ENCODE measurements around the gene METAP2.

METAP2 gene

DNA sequence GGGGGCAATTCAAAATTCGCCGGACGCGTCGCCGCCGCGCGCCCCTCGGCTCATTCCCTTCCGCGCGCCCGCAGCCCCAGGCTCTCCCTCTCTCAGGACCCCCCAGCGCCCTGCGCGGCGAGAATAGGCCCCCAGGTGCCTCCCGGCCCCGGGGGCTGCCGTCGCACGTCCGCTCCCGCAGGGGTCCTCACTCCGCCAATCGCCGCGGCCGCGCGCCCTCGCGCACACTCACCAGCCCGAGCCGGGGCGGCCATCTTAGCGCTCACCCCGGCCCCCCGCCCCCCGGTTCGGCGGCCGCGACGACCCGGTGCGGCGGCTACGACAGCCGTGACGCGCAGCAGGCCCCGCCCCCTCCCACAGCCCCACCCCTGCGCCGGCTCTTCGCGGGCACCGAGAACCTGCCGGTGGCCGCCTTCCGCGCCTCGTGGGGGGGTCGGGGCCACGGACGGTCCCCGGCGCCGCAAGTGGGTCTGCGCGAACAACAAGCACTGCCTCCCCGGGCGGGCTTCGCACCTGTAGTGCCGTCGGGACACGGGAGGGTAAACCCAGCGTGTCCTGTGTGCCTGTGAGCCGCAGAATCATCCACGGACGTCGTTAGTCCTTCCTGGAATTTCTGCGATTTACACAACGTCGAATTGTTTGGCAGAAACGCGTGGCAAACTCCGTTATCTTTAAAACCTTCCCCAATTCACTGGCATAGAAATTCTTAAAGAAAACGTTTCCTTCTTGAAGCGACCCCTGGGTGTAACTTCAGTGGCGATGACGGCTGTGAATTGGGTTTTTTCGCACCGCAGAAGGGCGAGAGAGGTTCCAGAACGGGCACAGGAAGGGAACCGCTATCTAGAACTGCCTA lies 74.8 kb downstream of the METAP2 start:
- DNase-seq (ENCODE audit: low spot score) (no peak), ATAC-seq (ENCODE audit: low read depth) (peak; percentile 60; the same call in 2 of the 3 replicates)
- Histone ChIP-seq H3K9me3 (ENCODE audit: severe bottlenecking) (peaks cover 8% of the 10 kb centered on the region), H3K4me1 (ENCODE audit: insufficient read depth, poor library complexity, severe bottlenecking) (no peaks in the 10 kb centered on the region), H3K36me3 (ENCODE audit: low read depth) (no peaks in the 10 kb centered on the region), H3K27me3 (ENCODE audit: insufficient read depth, poor library complexity, severe bottlenecking) (peaks cover 12% of the 10 kb centered on the region), H3K27ac (ENCODE audit: poor library complexity, severe bottlenecking) (no peak overlapping the region), H3K4me3 (ENCODE audit: severe bottlenecking) (peak overlapping the region; percentile 34)
- TF ChIP-seq, protein P1, sequence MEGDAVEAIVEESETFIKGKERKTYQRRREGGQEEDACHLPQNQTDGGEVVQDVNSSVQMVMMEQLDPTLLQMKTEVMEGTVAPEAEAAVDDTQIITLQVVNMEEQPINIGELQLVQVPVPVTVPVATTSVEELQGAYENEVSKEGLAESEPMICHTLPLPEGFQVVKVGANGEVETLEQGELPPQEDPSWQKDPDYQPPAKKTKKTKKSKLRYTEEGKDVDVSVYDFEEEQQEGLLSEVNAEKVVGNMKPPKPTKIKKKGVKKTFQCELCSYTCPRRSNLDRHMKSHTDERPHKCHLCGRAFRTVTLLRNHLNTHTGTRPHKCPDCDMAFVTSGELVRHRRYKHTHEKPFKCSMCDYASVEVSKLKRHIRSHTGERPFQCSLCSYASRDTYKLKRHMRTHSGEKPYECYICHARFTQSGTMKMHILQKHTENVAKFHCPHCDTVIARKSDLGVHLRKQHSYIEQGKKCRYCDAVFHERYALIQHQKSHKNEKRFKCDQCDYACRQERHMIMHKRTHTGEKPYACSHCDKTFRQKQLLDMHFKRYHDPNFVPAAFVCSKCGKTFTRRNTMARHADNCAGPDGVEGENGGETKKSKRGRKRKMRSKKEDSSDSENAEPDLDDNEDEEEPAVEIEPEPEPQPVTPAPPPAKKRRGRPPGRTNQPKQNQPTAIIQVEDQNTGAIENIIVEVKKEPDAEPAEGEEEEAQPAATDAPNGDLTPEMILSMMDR (IDR thresholded peaks at IDR 0.05; ENCODE audit: poor library complexity, severe bottlenecking): no peak

GRCh38 chr12:95549392-95550084 lies 75.6 kb downstream of the METAP2 start:
- TF ChIP-seq, protein P1 (IDR thresholded peaks at IDR 0.05; ENCODE audit: poor library complexity, severe bottlenecking): no peak
- DNase-seq (ENCODE audit: low spot score) (no peak), ATAC-seq (ENCODE audit: low read depth) (no peak)
- Histone ChIP-seq H3K27me3 (ENCODE audit: insufficient read depth, poor library complexity, severe bottlenecking) (peaks cover 12% of the 10 kb centered on the region), H3K36me3 (ENCODE audit: low read depth) (no peaks in the 10 kb centered on the region), H3K4me3 (ENCODE audit: severe bottlenecking) (no peak overlapping the region), H3K4me1 (ENCODE audit: insufficient read depth, poor library complexity, severe bottlenecking) (no peaks in the 10 kb centered on the region), H3K27ac (ENCODE audit: poor library complexity, severe bottlenecking) (no peak overlapping the region), H3K9me3 (ENCODE audit: severe bottlenecking) (peaks cover 8% of the 10 kb centered on the region)

GRCh38 chr12:95551305-95551704 lies 77.4 kb downstream of the METAP2 start, which contains the start of gene USP44:
USP44 (minus strand) TSS chr12:95551476; CDS start chr12:95534256, 17,220 bp downstream.
- Histone ChIP-seq H3K4me3 (ENCODE audit: severe bottlenecking) (no peak within 1 kb of the TSS), H3K27ac (ENCODE audit: poor library complexity, severe bottlenecking) (no peak within 1 kb of the TSS), H3K9me3 (ENCODE audit: severe bottlenecking) (peaks cover 8% of the 10 kb centered on the region), H3K36me3 (ENCODE audit: low read depth) (no peaks in the 10 kb centered on the region), H3K27me3 (ENCODE audit: insufficient read depth, poor library complexity, severe bottlenecking) (peaks cover 12% of the 10 kb centered on the region), H3K4me1 (ENCODE audit: insufficient read depth, poor library complexity, severe bottlenecking) (no peaks in the 10 kb centered on the region)
- no peak for DNase-seq (ENCODE audit: low spot score)
- no peak for ATAC-seq (ENCODE audit: low read depth)
- TF ChIP-seq, protein P1 (IDR thresholded peaks at IDR 0.05; ENCODE audit: poor library complexity, severe bottlenecking): no peak

GRCh38 chr12:95551913-95552516 lies 78.1 kb downstream of the METAP2 start:
- TF ChIP-seq, protein P1 (IDR thresholded peaks at IDR 0.05; ENCODE audit: poor library complexity, severe bottlenecking): no peak
- no peak for DNase-seq (ENCODE audit: low spot score)
- H3K27me3 ChIP-seq (ENCODE audit: insufficient read depth, poor library complexity, severe bottlenecking): peaks cover 9% of the 10 kb centered on the region
- no peaks in the 10 kb centered on the region for H3K36me3 ChIP-seq (ENCODE audit: low read depth)
- no peak for ATAC-seq (ENCODE audit: low read depth)
- no peaks in the 10 kb centered on the region for H3K4me1 ChIP-seq (ENCODE audit: insufficient read depth, poor library complexity, severe bottlenecking)
- no peak overlapping the region for H3K27ac ChIP-seq (ENCODE audit: poor library complexity, severe bottlenecking)
- H3K4me3 ChIP-seq (ENCODE audit: severe bottlenecking): no peak overlapping the region
- H3K9me3 ChIP-seq (ENCODE audit: severe bottlenecking): peaks cover 8% of the 10 kb centered on the region

All from RWPE2 (cell line).